GM18861 (cell line): Measurements from ENCODE around the gene SLC12A4.
"Not testable (repeated sequence)": the region's sequence is repeated elsewhere in the genome, so short reads cannot be mapped to it uniquely, and the experiment has no call there.

Experiments used
- ATAC-seq: cut with Tn5 transposase; IDR thresholded peaks from one replicate; pipeline ENCODE4 v1.9.1; 2021; ENCODE audit not compliant: unreplicated experiment

SLC12A4 gene

DNA sequence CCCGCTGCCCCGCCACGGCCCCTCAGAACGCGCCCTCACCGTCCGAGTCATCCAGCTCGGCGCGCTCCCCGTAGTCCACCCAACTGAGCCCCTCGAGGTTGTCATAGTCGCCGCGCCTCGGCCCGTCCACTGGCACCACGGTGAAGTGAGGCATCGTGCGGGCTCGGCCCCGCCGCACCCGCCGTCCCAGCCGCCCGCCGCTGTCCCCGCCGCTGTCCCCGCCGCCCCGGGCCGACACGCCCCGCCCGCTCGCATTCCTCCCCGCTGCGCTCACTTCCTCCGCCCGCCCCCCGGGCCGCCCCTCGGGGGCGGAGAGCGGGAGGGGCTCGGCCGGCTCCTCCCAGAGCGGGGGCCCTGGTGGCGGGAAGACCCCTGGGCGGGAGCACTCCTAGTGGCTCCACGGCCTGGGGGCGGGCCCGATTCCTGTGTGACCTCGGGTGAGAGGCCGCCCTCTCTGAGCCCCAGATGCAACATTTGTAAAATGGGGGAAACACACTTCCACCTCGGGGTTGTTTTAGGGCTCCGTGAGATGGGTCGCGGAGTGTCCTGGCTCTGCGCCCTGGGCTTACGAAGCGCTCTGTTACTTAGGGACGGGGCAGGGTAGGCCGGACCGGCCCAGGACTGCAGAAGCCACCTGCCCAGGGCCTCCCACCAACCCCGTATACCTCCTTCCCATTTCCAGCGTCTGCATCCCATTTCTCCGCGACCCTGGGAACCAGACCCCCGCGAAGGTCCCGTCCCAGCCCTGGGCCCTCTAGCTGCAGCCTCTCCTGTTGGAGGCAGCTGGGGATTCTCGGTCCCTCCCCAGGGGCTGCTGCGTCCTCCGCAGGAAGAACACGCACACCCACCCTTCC, at the start of gene SLC12A4:
TSS of gene SLC12A4 (minus strand) at position 238 of the 854 bp plus-strand sequence. CDS start at position 154, 84 bp downstream.
- ATAC-seq: no peak

GRCh38 chr16:68015681-68016080, 47.2 kb upstream of the SLC12A4 start, which contains the start of gene DPEP2NB:
TSS of gene DPEP2NB (minus strand) at chr16:68015911. CDS start at chr16:68015770, 141 bp downstream.
- ATAC-seq: no peak

DNA sequence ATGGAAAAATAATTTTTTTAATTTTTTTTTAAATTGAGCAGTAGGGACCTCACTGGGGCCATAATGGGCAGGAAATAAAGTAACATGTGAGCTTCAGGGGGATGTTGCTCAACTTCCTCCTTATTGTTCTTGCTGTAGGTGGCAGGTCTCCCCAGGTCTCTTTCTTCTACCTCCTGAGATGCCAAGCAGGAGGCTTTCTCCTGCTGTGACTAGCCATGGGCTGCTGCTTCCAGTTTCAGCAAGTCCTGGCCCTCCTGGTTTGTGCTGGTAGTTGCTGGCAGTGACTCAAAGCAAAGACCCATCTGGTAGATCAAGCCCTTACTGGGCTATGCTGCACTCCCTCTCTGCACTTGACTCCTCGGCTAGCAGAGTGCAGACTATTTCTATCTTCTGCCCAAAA, 45.0 kb upstream of the SLC12A4 start:
- ATAC-seq: no peak

DNA sequence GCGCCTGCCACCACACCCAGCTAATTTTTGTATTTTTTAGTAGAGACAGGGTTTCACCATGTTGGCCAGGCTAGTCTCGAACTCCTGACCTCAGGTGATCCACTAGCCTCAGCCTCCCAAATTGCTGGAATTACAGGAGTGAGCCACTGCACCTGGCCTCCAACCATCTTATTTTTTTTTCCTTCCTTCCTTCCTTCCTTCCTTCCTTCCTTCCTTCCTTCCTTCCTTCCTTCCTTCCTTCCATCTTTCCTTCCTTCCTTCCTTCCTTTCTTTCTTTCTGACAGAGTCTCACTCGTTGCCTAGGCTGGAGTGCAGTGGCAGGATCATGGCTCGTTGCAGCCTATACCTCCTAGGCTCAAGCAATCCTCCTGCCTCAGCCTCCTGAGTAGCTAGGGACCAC, 41.4 kb upstream of the SLC12A4 start:
- not testable (repeated sequence) for ATAC-seq

- ATAC-seq: no peak
These were observed 40.8 kb upstream of the SLC12A4 start for GRCh38 chr16:68009157-68009735.

DNA sequence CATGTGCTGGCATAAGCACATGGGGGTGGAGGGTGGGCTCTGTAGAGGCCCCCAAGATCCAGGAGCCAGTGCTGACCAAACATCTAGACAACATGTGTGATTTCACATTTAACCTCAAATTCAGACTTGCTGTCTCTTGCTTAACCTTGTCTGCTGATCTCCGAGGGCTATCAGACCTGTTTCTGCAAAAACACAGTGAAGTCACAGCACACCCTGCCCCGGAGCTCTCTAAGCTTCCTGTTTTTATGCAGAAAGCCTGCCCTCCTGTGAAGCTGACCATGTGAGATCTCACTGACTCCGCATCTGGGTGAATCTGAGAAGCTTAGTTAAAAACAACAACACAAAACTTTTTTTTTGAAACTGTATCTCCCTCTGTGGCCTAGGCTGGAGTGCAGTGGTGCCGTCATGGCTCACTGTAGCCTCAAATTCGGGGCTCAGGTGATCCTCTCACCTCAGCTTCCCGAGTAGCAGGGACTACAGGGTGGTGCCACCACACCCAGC, 37.4 kb upstream of the SLC12A4 start:
- no peak for ATAC-seq

DNA sequence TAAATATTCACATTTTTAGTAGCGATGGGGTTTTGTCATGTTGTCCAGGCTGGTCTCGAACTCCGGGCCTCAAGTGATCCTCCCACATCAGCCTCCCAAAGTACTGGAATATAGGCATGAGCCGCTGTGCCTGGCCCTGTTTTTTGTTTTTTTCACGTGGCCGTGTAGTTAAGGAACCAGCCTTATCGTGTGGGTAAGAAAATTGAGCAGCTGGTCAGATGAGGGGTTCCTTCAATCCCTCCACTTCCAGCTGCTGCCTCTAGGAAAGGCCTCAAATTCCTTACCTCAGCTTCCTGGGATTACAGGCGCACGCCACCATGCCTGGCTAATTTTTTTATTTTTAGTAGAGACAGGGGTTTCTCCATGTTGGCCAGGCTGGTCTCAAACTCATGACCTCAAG, 36.8 kb upstream of the SLC12A4 start:
- ATAC-seq: no peak

- no peak for ATAC-seq
These were observed 34.6 kb upstream of the SLC12A4 start for GRCh38 chr16:68003031-68003430.

- no peak for ATAC-seq
These were observed 32.0 kb upstream of the SLC12A4 start for GRCh38 chr16:68000450-68000849.

GRCh38 chr16:67999985-68000384, 31.5 kb upstream of the SLC12A4 start:
- no peak for ATAC-seq

DNA sequence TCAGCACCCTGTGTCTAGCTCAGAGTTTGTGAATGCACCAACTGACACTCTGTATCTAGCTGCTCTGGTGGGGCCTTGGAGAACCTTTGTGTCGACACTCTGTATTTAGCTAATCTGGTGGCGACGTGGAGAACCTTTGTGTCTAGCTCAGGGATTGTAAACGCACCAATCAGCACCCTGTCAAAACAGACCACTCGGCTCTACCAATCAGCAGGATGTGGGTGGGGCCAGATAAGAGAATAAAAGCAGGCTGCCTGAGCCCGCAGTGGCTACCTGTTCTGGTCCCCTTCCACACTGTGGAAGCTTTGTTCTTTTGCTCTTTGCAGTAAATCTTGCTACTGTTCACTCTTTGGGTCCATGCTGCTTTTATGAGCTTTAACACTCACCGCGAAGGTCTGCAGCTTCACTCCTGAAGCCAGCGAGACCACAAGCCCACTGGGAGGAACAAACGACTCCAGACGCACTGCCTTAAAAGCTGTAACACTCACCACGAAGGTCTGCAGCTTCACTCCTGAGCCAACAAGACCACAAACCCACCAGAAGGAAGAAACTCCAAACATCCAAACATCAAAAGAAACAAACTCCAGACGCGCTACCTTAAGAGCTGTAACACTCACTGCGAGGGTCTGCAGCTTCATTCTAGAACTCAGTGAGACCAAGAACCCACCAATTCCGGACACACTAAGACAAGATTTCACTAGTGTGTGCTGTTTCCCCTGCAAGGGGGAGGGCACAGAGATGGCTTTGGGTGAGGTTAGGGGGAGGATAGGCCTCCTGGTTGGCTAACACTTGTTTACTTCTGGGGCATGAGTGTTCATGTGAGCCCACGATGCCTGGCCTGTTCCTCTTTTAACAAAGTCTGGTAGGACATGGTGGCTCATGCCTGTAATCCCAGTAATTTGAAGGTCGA, 30.6 kb upstream of the SLC12A4 start, which contains the start of gene DPEP2:
TSS of gene DPEP2 (minus strand) at position 706 of the 910 bp plus-strand sequence. CDS start 6,272 bp downstream, outside the sequence.
- ATAC-seq: not testable (repeated sequence)

GRCh38 chr16:67998231-67998778, 29.9 kb upstream of the SLC12A4 start:
- not testable (repeated sequence) for ATAC-seq

GRCh38 chr16:67996666-67997065, 28.2 kb upstream of the SLC12A4 start:
- no peak for ATAC-seq

- no peak for ATAC-seq
These were observed 27.0 kb upstream of the SLC12A4 start for GRCh38 chr16:67995423-67995822.

GRCh38 chr16:67994040-67994408, 25.6 kb upstream of the SLC12A4 start:
- not testable (repeated sequence) for ATAC-seq

- peak; percentile 57 for ATAC-seq
These were observed 25.0 kb upstream of the SLC12A4 start for GRCh38 chr16:67993207-67994039.

- no peak for ATAC-seq
These were observed 24.3 kb upstream of the SLC12A4 start for GRCh38 chr16:67992661-67993206.

DNA sequence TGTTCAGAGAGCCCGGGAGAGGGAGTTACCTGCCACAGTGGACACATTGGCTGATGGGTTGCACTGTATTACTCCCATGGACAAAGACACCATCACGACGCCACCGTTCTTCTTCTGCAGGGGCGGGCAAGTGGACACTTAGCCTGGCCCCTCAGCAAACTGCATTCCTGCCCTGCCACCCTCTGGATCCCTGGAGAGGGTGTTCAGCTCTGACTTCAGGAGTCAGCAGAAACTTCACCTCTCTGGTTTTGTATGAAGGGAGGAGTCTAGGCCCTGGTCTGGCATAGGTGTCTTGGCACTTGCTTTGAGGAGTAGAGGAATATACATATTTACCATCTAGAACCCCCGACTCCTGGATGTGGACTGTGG, 21.6 kb upstream of the SLC12A4 start:
- no peak for ATAC-seq

DNA sequence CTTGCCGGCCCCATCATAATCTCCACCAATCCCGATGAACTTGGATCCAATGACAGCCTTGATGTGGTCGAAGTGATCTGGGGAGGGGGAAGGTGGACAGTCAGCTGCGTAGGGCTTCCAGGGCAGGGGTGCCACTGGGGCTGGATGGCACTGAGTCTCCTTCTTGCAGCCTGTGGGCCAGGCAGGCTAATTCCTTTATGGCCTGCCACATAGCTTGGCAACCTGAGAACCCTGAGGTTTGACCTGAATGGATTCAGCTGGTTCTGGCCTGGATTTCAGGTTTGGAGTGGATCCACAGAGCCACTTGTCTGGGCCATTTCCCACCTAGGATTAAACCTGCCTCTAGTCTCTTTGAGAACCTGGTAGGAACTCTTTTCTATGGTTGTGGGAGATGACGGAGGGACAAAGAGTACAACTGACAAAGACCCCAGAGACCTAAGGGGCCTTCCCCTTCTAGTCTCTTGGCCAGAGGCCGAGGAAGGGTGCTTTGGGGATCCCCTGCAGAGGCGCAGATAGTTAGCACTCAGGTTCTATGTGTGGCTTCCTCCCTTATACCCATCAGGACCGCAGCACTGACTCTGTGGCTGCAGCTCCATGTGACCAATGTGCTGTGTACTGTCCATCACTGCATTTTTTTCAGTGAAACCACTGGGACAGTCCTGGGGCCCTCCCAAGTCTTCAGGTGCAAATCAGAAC, 21.0 kb upstream of the SLC12A4 start:
- no peak for ATAC-seq
